ENCODE results near the gene NTM. TPM values are rescaled to one million over a fixed set of nuclear protein-coding genes. Genes with fewer than 3 reads are reported as not detected.
"Not testable (repeated sequence)": the region's sequence is repeated elsewhere in the genome, so short reads cannot be mapped to it uniquely, and the experiment has no call there.

The NTM gene
- polyA plus RNA-seq, 1 donor (not counting 4 experiments of a cell fraction or from before 2014, with no cell fraction given) = 47.9 TPM

GRCh38 chr11:131491503-131491902 is 121.1 kb downstream of the NTM start:
- H3K9me3 ChIP-seq (ENCODE audit: control insufficient read depth, low read depth, low read length) = no peaks in the 10 kb centered on the region
- H3K9ac ChIP-seq (ENCODE audit: control insufficient read depth, extremely low read depth, insufficient read depth, low read length) = no peak overlapping the region
- dilution Hi-C loops (cut with MboI; ENCODE audit: extremely low pct_ligation_motif_present, low sequenced_read_pairs) = no loop called here
- peaks cover 4% of the 10 kb centered on the region for H3K4me1 ChIP-seq (ENCODE audit: control insufficient read depth, extremely low read depth, insufficient read depth, low read length)
- H3K36me3 ChIP-seq (ENCODE audit: control insufficient read depth in 2 of 2, extremely low read depth in 1 of 2, insufficient read depth in 2 of 2, low read length in 2 of 2) = no peaks in the 10 kb centered on the region
- peaks cover 8% of the 10 kb centered on the region for H3K27me3 ChIP-seq (ENCODE audit: control insufficient read depth, extremely low read depth, insufficient read depth, low read length)
- no peak overlapping the region for H3K4me2 ChIP-seq (ENCODE audit: control insufficient read depth, extremely low read depth, insufficient read depth, low read depth, low read length)
- no peak overlapping the region for H3K4me3 ChIP-seq (ENCODE audit: control insufficient read depth in 2 of 3, extremely low read depth in 1 of 3, insufficient read depth in 2 of 3, low read depth in 1 of 3, low read length in 3 of 3)
- no peak overlapping the region for H2AFZ ChIP-seq (ENCODE audit: control insufficient read depth, low read length)
- DNase-seq (ENCODE audit: low read depth, low spot score) (no peak), FAIRE-seq (no peak)
- H3K9me1 ChIP-seq (ENCODE audit: control insufficient read depth, extremely low read depth, insufficient read depth, low read length) = no peaks in the 10 kb centered on the region
- no peak overlapping the region for H3K27ac ChIP-seq (ENCODE audit: control insufficient read depth, insufficient read depth, low read length)
- H4K20me1 ChIP-seq (ENCODE audit: control insufficient read depth, extremely low read depth, insufficient read depth, low read length) = no peaks in the 10 kb centered on the region
- H3K79me2 ChIP-seq (ENCODE audit: control insufficient read depth, insufficient read depth, low read length) = no peaks in the 10 kb centered on the region
- TF ChIP-seq EZH2 (IDR thresholded peaks at IDR 0.05; ENCODE audit: low read length) = no peak
- TF ChIP-seq CTCF (optimal IDR thresholded peaks at IDR 0.05 in 1 of 3, IDR thresholded peaks at IDR 0.05 in 1 of 3, conservative IDR thresholded peaks at IDR 0.05 in 1 of 3; ENCODE audit: extremely low read depth in 1 of 3, insufficient read depth in 2 of 3, low read length in 3 of 3) = no peak

- Histone ChIP-seq H3K36me3 (ENCODE audit: control insufficient read depth in 2 of 2, extremely low read depth in 1 of 2, insufficient read depth in 2 of 2, low read length in 2 of 2) (no peaks in the 10 kb centered on the region), H3K27ac (ENCODE audit: control insufficient read depth, insufficient read depth, low read length) (no peak overlapping the region), H3K4me1 (ENCODE audit: control insufficient read depth, extremely low read depth, insufficient read depth, low read length) (peaks cover 4% of the 10 kb centered on the region), H3K9me1 (ENCODE audit: control insufficient read depth, extremely low read depth, insufficient read depth, low read length) (no peaks in the 10 kb centered on the region), H3K4me3 (ENCODE audit: control insufficient read depth in 2 of 3, extremely low read depth in 1 of 3, insufficient read depth in 2 of 3, low read depth in 1 of 3, low read length in 3 of 3) (no peak overlapping the region), H3K9ac (ENCODE audit: control insufficient read depth, extremely low read depth, insufficient read depth, low read length) (no peak overlapping the region), H2AFZ (ENCODE audit: control insufficient read depth, low read length) (no peak overlapping the region), H3K27me3 (ENCODE audit: control insufficient read depth, extremely low read depth, insufficient read depth, low read length) (peaks cover 8% of the 10 kb centered on the region), H3K4me2 (ENCODE audit: control insufficient read depth, extremely low read depth, insufficient read depth, low read depth, low read length) (no peak overlapping the region), H4K20me1 (ENCODE audit: control insufficient read depth, extremely low read depth, insufficient read depth, low read length) (no peaks in the 10 kb centered on the region), H3K9me3 (ENCODE audit: control insufficient read depth, low read depth, low read length) (no peaks in the 10 kb centered on the region), H3K79me2 (ENCODE audit: control insufficient read depth, insufficient read depth, low read length) (no peaks in the 10 kb centered on the region)
- TF ChIP-seq CTCF (optimal IDR thresholded peaks at IDR 0.05 in 1 of 3, IDR thresholded peaks at IDR 0.05 in 1 of 3, conservative IDR thresholded peaks at IDR 0.05 in 1 of 3; ENCODE audit: extremely low read depth in 1 of 3, insufficient read depth in 2 of 3, low read length in 3 of 3) (no peak), EZH2 (IDR thresholded peaks at IDR 0.05; ENCODE audit: low read length) (no peak)
- no peak for FAIRE-seq
- DNase-seq (ENCODE audit: low read depth, low spot score) = no peak
- dilution Hi-C loops (cut with MboI; ENCODE audit: extremely low pct_ligation_motif_present, low sequenced_read_pairs) = no loop called here
Observed at GRCh38 chr11:131495423-131495822, 125.0 kb downstream of the NTM start.

- FAIRE-seq; H3K9ac ChIP-seq (ENCODE audit: control insufficient read depth, extremely low read depth, insufficient read depth, low read length); DNase-seq (ENCODE audit: low read depth, low spot score); H3K9me3 ChIP-seq (ENCODE audit: control insufficient read depth, low read depth, low read length); H3K9me1 ChIP-seq (ENCODE audit: control insufficient read depth, extremely low read depth, insufficient read depth, low read length); H4K20me1 ChIP-seq (ENCODE audit: control insufficient read depth, extremely low read depth, insufficient read depth, low read length); H3K79me2 ChIP-seq (ENCODE audit: control insufficient read depth, insufficient read depth, low read length); H3K27ac ChIP-seq (ENCODE audit: control insufficient read depth, insufficient read depth, low read length); H3K4me2 ChIP-seq (ENCODE audit: control insufficient read depth, extremely low read depth, insufficient read depth, low read depth, low read length); H3K4me3 ChIP-seq (ENCODE audit: control insufficient read depth in 2 of 3, extremely low read depth in 1 of 3, insufficient read depth in 2 of 3, low read depth in 1 of 3, low read length in 3 of 3); H2AFZ ChIP-seq (ENCODE audit: control insufficient read depth, low read length); H3K27me3 ChIP-seq (ENCODE audit: control insufficient read depth, extremely low read depth, insufficient read depth, low read length); dilution Hi-C loops (cut with MboI; ENCODE audit: extremely low pct_ligation_motif_present, low sequenced_read_pairs); H3K4me1 ChIP-seq (ENCODE audit: control insufficient read depth, extremely low read depth, insufficient read depth, low read length); H3K36me3 ChIP-seq (ENCODE audit: control insufficient read depth in 2 of 2, extremely low read depth in 1 of 2, insufficient read depth in 2 of 2, low read length in 2 of 2): not testable (repeated sequence)
Observed at GRCh38 chr11:131497686-131498085, 127.3 kb downstream of the NTM start.
